SK-N-MC (cell line): ENCODE measurements around the gene KRT9.
A peak's percentile ranks its signal among the peaks of the same experiment; 100 is the strongest.
"Not testable (repeated sequence)": the region's sequence is repeated elsewhere in the genome, so short reads cannot be mapped to it uniquely, and the experiment has no call there.

Experiments
- DNase-seq: peaks from one replicate; pipeline ENCODE4 v3.0.0-alpha.2; 2011; ENCODE audit warnings: low read depth, low spot score
- H3K27ac ChIP-seq: fragments of 200-600 bp; sonication (generic); 2 replicates; pipeline ENCODE4 v1.5.1; 2016; ENCODE audit warnings: mixed run types
- H3K36me3 ChIP-seq: fragments of 200-600 bp; sonication (generic); 2 replicates; pipeline ENCODE4 v1.6.1; 2017; ENCODE audit warnings: antibody characterized with exemption, low read length, mixed read lengths; ENCODE audit not compliant: insufficient read depth
- H3K4me3 ChIP-seq: fragments of 200-600 bp; sonication (generic); 2 replicates; pipeline ENCODE4 v1.5.1; 2016
- H3K9ac ChIP-seq: fragments of 200-600 bp; sonication (generic); 2 replicates; pipeline ENCODE4 v1.8.0; 2017; ENCODE audit warnings: mixed run types, mixed read lengths; ENCODE audit not compliant: insufficient read length
- H3K9me3 ChIP-seq: fragments of 200-600 bp; sonication (generic); 2 replicates; pipeline ENCODE4 v1.6.1; 2017; ENCODE audit warnings: low read depth, mild to moderate bottlenecking, antibody characterized with exemption, low read length, moderate library complexity, mixed read lengths
- EZH2 ChIP-seq: fragments of 200-600 bp; sonication (generic); IDR thresholded peaks from one replicate; pipeline ENCODE4 v1.6.1; 2017; ENCODE audit warnings: antibody characterized with exemption
- FOXP2 ChIP-seq: optimal IDR thresholded peaks from 2 replicates; pipeline ENCODE3; 2011; ENCODE audit warnings: mild to moderate bottlenecking, moderate library complexity; ENCODE audit not compliant: insufficient read depth; ENCODE audit errors: extremely low read length, control extremely low read depth
- POLR2AphosphoS5 ChIP-seq: IDR thresholded peaks from 2 replicates; pipeline ENCODE4 v1.6.1; 2012; ENCODE audit warnings: mild to moderate bottlenecking, low read depth, low read length, borderline replicate concordance

Gene KRT9

DNA sequence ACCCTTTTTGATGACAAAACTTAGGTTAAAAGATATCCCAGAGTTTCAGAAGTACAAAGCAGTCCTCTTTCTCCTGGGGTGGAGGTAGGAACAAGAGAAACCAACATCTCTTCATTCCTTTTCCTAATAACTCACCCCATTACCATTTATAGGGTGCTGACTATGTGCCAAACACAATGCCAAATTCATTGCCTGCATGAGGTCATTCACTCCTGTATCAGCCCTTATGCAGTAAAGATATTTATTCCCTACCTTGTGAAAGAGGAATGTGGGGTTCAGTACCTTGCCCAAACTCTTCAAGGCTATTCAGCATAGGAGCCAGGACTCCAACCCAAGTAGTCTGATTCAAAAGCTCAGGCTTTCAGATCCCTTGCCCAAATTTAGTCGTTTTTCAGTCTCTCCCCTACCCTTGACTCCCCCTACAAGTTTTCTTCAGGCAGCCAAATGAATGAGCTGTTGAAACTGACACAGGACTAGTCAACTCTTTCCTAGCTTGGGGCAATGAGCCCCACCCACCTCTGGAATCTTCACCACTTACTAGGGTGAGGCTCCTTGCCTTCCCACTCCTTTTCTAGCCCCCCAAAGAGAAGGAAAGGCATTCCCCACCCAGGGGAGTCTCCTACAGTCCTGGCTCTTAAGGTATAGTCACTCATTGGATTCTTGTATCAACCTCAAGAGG, 9.0 kb upstream of the KRT9 start:
- Histone ChIP-seq H3K9ac (no peak overlapping the region), H3K36me3 (no peaks in the 10 kb centered on the region), H3K27ac (no peak overlapping the region), H3K4me3 (no peak overlapping the region), H3K9me3 (no peaks in the 10 kb centered on the region)
- no peak for TF ChIP-seq POLR2AphosphoS5
- no peak for TF ChIP-seq FOXP2
- no peak for TF ChIP-seq EZH2
- DNase-seq: no peak

DNA sequence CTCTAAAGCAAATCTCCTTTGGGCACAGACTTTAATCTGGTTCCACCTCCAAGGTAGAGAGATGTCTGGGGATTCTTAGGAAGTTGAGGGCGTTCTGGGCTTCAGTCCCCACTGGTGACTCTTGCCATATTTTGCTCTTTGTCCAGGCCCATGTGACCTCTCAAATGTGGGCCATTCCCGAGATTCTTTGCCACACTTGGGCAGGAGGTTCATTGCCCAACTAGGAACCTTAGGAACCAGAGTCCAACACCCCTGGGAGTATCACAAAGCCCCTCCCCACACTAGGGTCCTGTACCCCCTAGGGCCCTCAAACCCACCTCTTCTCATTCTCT, 8.4 kb upstream of the KRT9 start:
- no peaks in the 10 kb centered on the region for H3K36me3 ChIP-seq
- no peak overlapping the region for H3K4me3 ChIP-seq
- no peak for DNase-seq
- TF ChIP-seq FOXP2 (no peak), POLR2AphosphoS5 (no peak), EZH2 (no peak)
- no peak overlapping the region for H3K27ac ChIP-seq
- H3K9ac ChIP-seq: no peak overlapping the region
- no peaks in the 10 kb centered on the region for H3K9me3 ChIP-seq

DNA sequence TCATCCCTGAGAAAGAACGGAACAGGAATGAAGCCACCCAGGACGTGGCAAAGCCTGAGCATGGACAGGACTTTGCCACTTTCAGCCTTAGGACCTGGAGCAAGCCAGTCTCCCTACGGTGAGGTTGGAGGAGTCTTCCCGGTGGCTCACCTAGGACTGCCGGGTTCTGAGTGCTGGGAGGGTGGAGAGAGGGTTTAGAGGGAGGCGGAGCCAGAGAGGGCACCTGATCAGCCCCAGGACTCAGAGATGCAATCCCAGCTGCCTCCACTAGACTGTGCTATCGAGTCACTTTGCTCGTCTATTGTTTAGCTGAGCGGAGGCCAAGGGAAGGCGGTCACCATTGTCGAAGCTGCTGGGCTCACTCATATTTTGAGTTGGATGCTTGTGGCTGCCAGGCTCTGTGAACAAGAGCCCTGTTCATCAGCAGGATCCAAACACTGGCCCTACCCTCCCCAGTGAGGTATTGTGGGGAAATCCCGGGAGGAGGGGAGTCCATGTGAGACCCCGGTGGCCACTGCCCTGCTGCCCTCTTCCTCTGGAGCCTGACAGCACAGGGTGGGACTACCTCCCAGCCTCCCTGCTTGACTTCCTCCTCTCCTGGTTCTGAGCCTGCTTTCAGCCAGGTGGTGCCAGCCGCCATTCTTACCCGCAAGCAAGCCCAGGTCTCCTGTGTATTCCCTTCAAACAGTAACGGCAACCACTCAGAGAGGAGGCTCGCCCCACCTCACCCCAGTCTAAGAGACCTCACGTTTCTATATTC, 7.8 kb upstream of the KRT9 start:
- no peak for TF ChIP-seq FOXP2
- Histone ChIP-seq H3K36me3 (no peaks in the 10 kb centered on the region), H3K9me3 (no peaks in the 10 kb centered on the region), H3K4me3 (no peak overlapping the region), H3K9ac (no peak overlapping the region), H3K27ac (no peak overlapping the region)
- DNase-seq: peak; percentile 40

DNA sequence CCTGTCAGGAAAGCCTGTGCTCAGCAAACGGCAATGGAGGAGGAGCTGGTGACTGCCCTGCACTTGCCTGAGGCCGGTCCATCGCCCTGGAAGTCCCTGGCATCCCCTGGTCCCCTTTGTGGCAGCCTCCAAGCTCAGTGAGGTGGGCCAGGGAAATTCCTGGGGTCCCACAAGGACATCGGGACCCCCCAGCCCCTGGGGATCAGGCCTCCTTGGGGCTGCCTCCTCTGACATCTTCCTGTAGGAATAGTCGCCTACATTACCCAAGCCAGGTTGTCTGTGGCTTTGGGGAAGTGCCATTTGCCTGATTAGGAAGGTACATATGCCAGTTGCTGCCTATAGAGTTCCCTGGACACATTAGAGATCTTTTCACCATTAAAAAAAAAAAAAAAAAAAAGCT, 7.1 kb upstream of the KRT9 start:
- no peak for DNase-seq
- Histone ChIP-seq H3K9me3 (no peaks in the 10 kb centered on the region), H3K4me3 (no peak overlapping the region), H3K27ac (no peak overlapping the region), H3K9ac (no peak overlapping the region), H3K36me3 (no peaks in the 10 kb centered on the region)
- no peak for TF ChIP-seq FOXP2
- no peak for TF ChIP-seq POLR2AphosphoS5
- TF ChIP-seq EZH2: no peak

DNA sequence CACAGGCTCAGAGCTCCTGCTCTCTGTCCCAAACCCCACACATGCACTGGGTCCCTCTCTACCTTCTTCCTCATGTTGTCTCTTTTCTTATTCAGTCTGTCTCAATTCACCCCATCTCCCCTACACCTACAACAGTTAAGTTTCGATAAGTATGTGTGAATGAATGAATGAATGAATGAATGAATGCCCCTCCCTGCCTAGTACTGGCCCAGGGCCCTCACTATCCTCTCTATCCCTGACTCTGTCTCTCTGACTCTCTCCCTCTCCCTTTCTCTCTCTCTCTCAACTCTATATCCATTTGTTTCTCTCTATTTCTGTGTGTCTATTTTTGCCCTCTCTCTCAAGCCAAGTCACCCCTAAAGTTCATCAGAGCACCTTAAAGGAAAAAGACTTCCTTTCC, 6.7 kb upstream of the KRT9 start:
- Histone ChIP-seq H3K27ac (no peak overlapping the region), H3K4me3 (no peak overlapping the region), H3K9ac (no peak overlapping the region), H3K36me3 (no peaks in the 10 kb centered on the region), H3K9me3 (no peaks in the 10 kb centered on the region)
- no peak for DNase-seq
- TF ChIP-seq FOXP2 (no peak), POLR2AphosphoS5 (no peak)

DNA sequence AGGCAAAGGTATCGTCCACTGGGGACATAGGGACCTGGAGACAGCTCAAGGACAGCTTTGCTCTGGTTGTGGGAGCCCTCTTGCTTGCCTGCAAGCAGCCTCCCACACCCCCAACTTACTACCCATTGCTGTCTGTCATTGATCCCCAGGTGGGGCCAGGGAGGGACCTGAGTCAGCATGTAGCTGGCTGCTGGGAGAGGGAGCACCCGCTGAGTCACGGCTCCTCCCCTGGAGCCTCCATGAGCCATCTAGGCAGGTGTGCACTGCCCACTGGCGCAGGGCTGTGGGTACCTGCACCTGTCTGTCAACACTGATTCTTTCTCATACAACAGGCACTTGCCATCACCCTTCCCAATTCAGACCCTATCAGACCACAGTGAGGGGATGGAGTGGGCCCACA, 4.9 kb upstream of the KRT9 start:
- H3K4me3 ChIP-seq, H3K9ac ChIP-seq, H3K9me3 ChIP-seq, H3K27ac ChIP-seq, H3K36me3 ChIP-seq, DNase-seq: not testable (repeated sequence)

DNA sequence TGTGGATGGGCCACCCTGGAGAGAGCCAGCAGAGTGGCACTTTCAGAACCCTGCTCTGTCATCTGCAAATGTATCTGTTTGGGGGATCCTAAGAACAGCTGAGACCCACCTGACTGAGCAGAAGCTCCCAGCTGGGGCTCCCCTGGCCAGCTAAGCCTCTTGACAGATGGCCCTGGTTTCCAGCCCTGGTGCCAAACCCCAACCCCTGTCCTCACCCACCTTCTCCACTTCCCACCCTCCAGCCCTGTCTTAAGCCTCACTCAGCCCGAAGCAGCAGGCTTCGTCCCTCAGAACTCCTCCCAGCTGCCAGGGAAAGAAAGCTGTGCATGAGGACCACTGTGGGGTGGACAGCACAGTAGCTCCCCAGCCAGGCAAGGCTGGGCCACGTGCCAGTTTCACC, 3.5 kb upstream of the KRT9 start:
- Histone ChIP-seq H3K27ac (no peak overlapping the region), H3K9me3 (no peaks in the 10 kb centered on the region), H3K4me3 (no peak overlapping the region), H3K36me3 (no peaks in the 10 kb centered on the region), H3K9ac (no peak overlapping the region)
- no peak for TF ChIP-seq POLR2AphosphoS5
- DNase-seq: no peak

DNA sequence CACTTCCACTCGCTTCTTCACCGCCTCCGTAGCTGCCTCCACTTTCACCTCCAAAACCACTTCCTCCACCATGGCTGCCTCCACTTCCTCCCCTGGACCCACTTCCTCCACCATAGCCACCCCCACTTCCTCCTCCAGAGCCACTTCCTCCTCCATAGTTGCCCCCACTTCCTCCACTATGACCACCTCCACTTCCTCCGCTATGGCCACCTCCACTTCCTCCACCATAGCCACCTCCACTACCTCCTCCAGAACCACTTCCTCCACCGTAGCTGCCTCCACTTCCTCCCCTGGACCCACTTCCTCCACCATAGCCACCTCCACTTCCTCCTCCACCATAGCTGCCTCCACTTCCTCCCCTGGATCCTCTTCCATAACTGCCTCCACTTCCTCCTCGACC, 4.5 kb downstream of the KRT9 start:
- TF ChIP-seq POLR2AphosphoS5: no peak
- no peak for TF ChIP-seq FOXP2
- no peak for TF ChIP-seq EZH2
- DNase-seq: no peak
- Histone ChIP-seq H3K9me3 (no peaks in the 10 kb centered on the region), H3K4me3 (no peak overlapping the region), H3K36me3 (no peaks in the 10 kb centered on the region), H3K9ac (no peak overlapping the region), H3K27ac (no peak overlapping the region)

DNA sequence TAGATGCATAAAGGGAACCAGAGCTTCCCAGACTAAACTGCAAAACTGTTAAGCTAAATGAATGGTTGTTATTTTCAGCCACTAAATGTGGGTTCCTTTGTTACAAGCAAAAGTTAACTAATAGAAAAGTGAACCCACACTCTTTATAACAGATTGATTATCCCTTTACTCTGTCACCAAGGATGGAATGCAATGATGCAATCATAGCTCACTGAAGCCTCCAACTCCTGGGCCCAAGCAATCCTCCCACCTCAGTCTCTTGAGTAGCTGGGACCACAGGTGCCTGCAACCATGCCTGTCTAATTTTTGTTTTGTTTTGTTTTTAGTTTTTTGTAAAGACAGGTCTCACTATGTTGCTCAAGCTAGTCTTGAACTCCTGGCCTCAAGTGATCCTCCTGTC, 6.5 kb downstream of the KRT9 start:
- H3K4me3 ChIP-seq: no peak overlapping the region

More for the DNA sequence above, 6.5 kb downstream of the KRT9 start:
- DNase-seq: no peak
- Histone ChIP-seq H3K9me3 (no peaks in the 10 kb centered on the region), H3K9ac (no peak overlapping the region), H3K27ac (no peak overlapping the region), H3K36me3 (no peaks in the 10 kb centered on the region)
- TF ChIP-seq FOXP2 (no peak), POLR2AphosphoS5 (no peak), EZH2 (no peak)
